Measurements from ENCODE around the gene C1orf74. TPM values are rescaled to one million over a fixed set of nuclear protein-coding genes. Genes with fewer than 3 reads are reported as not detected.
"Not testable (repeated sequence)": the region's sequence is repeated elsewhere in the genome, so short reads cannot be mapped to it uniquely, and the experiment has no call there.

C1orf74 gene
- total RNA-seq, 1 experiment from 2014 or later, result 4.9 TPM

DNA sequence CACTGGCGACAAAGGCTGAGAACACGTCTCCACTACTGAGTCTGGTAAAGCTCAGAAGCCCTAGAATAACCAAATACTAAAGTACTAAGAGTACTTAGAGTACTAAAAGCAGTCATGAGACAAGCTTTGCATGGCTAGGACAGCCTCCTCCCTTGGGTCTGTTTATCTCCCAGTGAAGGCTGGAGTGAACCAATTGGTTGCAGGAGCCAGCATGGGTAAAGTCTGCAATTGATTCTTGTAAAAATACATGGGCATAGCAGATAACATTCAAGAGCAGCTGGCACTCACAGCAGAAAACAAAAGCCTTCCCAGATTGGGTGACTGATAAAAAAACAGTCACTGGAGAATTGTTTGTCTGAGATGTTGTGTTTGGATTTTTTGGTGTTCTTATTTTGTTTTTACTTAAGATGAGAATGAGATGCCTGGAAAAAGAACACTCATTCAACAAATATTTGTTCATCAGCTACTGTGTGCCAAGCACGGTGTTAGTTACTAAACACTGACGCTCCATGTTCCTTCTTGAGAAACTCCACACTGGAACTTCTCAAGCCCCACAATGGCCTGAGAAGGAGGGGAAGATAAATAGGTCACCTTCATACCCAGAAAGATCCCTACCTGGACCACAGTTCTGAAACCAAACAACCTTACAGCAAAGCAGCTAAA, 17.9 kb upstream of the C1orf74 start:
- Mint-ChIP-seq H3K4me3 (ENCODE audit: low read depth, unreplicated experiment) (no peak overlapping the region), H3K4me1 (ENCODE audit: low read depth, unreplicated experiment) (peaks cover 39% of the 10 kb centered on the region), H3K27ac (ENCODE audit: unreplicated experiment) (no peak overlapping the region), H3K27me3 (ENCODE audit: unreplicated experiment) (no peaks in the 10 kb centered on the region), H3K9me3 (ENCODE audit: low read depth, unreplicated experiment) (no peaks in the 10 kb centered on the region), H3K36me3 (ENCODE audit: insufficient read depth, unreplicated experiment) (peaks cover 40% of the 10 kb centered on the region)
- intact Hi-C loops (cut with micrococcal nuclease; ENCODE audit: unreplicated experiment), result no loop called here
- no peak for DNase-seq
- CTCF ChIA-PET, result no interaction called here
- no TSS peak for BruUV-seq (replicated peaks)
- TF ChIP-seq, protein P1, sequence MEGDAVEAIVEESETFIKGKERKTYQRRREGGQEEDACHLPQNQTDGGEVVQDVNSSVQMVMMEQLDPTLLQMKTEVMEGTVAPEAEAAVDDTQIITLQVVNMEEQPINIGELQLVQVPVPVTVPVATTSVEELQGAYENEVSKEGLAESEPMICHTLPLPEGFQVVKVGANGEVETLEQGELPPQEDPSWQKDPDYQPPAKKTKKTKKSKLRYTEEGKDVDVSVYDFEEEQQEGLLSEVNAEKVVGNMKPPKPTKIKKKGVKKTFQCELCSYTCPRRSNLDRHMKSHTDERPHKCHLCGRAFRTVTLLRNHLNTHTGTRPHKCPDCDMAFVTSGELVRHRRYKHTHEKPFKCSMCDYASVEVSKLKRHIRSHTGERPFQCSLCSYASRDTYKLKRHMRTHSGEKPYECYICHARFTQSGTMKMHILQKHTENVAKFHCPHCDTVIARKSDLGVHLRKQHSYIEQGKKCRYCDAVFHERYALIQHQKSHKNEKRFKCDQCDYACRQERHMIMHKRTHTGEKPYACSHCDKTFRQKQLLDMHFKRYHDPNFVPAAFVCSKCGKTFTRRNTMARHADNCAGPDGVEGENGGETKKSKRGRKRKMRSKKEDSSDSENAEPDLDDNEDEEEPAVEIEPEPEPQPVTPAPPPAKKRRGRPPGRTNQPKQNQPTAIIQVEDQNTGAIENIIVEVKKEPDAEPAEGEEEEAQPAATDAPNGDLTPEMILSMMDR (IDR thresholded peaks at IDR 0.05; ENCODE audit: unreplicated experiment), result no peak

DNA sequence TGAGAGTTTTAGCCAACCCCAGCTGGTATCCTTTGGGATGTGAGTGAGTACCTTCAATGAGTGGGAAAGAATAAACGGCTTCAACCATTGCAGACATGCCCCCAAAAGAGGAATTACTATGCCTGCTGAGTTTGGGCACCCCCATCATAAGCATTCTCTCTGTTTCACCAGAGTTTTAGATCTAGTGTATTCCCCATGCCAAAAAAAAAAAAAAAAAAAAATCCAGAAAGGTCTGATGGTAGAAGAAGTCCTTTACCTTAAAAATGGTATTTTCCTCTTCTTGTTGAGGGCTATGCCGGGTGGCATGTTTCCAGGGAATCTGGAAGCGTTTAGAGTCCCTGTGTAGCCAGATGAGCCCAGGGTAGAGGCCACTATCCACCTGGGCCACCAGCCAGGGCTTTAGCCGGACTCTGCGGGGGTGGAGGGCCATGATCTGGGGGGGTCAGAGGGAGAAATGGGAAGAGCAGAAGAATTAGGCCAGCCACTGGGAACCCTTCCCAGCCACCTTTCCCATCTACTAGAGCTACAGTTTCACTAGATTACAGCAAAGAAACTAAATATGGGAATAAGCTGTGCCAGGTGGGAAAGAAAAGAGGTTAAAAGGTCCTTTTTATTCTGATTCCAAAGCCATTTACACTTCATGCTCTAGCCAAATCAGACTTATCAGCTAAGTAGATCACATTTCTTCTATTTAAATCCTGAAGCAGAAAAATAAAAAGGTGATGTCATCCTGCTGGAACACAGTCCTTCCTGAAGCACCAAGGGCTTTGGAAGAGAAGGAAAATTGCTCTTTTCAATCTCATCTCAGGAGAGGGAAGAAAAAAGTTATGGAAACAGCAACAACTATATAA, 16.9 kb upstream of the C1orf74 start:
- BruUV-seq (replicated peaks), result no TSS peak
- intact Hi-C loops (cut with micrococcal nuclease; ENCODE audit: unreplicated experiment), result no loop called here
- Mint-ChIP-seq H3K27me3 (ENCODE audit: unreplicated experiment) (no peaks in the 10 kb centered on the region), H3K4me3 (ENCODE audit: low read depth, unreplicated experiment) (no peak overlapping the region), H3K9me3 (ENCODE audit: low read depth, unreplicated experiment) (no peaks in the 10 kb centered on the region), H3K4me1 (ENCODE audit: low read depth, unreplicated experiment) (peaks cover 38% of the 10 kb centered on the region), H3K36me3 (ENCODE audit: insufficient read depth, unreplicated experiment) (peaks cover 45% of the 10 kb centered on the region), H3K27ac (ENCODE audit: unreplicated experiment) (no peak overlapping the region)
- CTCF ChIA-PET, result no interaction called here
- TF ChIP-seq, protein P1 (IDR thresholded peaks at IDR 0.05; ENCODE audit: unreplicated experiment), result no peak
- DNase-seq, result no peak

DNA sequence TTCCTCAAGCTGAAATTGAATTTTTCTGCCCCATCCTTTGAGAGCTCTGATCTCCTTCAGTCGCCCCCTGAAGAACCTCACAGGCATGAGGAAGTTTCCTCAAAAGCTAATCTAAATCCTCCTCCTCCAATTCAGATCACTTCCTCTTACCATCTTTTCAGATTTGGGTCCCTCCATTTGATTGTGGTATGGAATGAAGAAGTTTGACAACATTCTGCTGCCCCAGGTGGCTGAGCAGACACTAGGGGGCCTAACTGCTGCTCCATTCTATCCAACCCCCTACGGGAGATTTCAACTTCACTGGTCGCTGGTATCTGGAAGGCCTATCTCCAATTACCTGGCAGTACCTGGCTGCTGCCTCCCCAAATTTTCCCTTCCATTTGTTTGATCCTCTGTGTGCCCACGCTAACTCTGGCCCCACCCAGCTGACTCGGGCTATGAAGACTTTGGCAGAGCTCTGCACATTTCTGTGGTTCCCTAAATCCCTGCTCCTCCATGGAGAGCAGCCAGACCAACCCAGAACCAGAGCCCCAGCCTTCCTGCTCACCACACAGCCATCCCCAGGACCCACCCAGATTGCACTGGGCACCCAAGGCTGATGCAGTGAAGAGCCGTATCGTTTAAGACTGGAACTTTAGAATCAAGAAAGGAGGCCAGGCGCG, 13.8 kb upstream of the C1orf74 start:
- H3K9me3 Mint-ChIP-seq (ENCODE audit: low read depth, unreplicated experiment), result no peaks in the 10 kb centered on the region
- H3K4me1 Mint-ChIP-seq (ENCODE audit: low read depth, unreplicated experiment), result peaks cover 15% of the 10 kb centered on the region
- BruUV-seq (replicated peaks), result no TSS peak
- H3K4me3 Mint-ChIP-seq (ENCODE audit: low read depth, unreplicated experiment), result no peak overlapping the region
- intact Hi-C loops (cut with micrococcal nuclease; ENCODE audit: unreplicated experiment), result no loop called here
- H3K27ac Mint-ChIP-seq (ENCODE audit: unreplicated experiment), result no peak overlapping the region
- H3K27me3 Mint-ChIP-seq (ENCODE audit: unreplicated experiment), result no peaks in the 10 kb centered on the region
- H3K36me3 Mint-ChIP-seq (ENCODE audit: insufficient read depth, unreplicated experiment), result peaks cover 29% of the 10 kb centered on the region
- CTCF ChIA-PET, result no interaction called here
- TF ChIP-seq, protein P1 (IDR thresholded peaks at IDR 0.05; ENCODE audit: unreplicated experiment), result no peak
- DNase-seq, result no peak

- H3K27ac Mint-ChIP-seq (ENCODE audit: unreplicated experiment); intact Hi-C loops (cut with micrococcal nuclease; ENCODE audit: unreplicated experiment); DNase-seq; H3K4me3 Mint-ChIP-seq (ENCODE audit: low read depth, unreplicated experiment); CTCF ChIA-PET; H3K27me3 Mint-ChIP-seq (ENCODE audit: unreplicated experiment); H3K9me3 Mint-ChIP-seq (ENCODE audit: low read depth, unreplicated experiment); BruUV-seq (replicated peaks): not testable (repeated sequence)
- H3K4me1 Mint-ChIP-seq (ENCODE audit: low read depth, unreplicated experiment), result peaks cover 25% of the 10 kb centered on the region
- peaks cover 31% of the 10 kb centered on the region for H3K36me3 Mint-ChIP-seq (ENCODE audit: insufficient read depth, unreplicated experiment)
Measured at GRCh38 chr1:209793711-209794110, 9.4 kb upstream of the C1orf74 start.

All from Calu3 (cell line).